Measurements from ENCODE around the gene GPR153.

GRCh38 chr1:6251681-6252373, 9.1 kb downstream of the GPR153 start:
- TF ChIP-seq POLR2A (IDR thresholded peaks at IDR 0.05) (no peak), CTCF (IDR thresholded peaks at IDR 0.05) (no peak)

Measured in Peyer's patch (tissue), 4 donors.